GM21786 (cell line): ENCODE measurements around the gene HEXIM2.

ENCODE experiments used
- ATAC-seq: cut with Tn5 transposase; IDR thresholded peaks from one replicate; pipeline ENCODE4 v1.9.1; 2021; ENCODE audit not compliant: unreplicated experiment

The HEXIM2 gene

DNA sequence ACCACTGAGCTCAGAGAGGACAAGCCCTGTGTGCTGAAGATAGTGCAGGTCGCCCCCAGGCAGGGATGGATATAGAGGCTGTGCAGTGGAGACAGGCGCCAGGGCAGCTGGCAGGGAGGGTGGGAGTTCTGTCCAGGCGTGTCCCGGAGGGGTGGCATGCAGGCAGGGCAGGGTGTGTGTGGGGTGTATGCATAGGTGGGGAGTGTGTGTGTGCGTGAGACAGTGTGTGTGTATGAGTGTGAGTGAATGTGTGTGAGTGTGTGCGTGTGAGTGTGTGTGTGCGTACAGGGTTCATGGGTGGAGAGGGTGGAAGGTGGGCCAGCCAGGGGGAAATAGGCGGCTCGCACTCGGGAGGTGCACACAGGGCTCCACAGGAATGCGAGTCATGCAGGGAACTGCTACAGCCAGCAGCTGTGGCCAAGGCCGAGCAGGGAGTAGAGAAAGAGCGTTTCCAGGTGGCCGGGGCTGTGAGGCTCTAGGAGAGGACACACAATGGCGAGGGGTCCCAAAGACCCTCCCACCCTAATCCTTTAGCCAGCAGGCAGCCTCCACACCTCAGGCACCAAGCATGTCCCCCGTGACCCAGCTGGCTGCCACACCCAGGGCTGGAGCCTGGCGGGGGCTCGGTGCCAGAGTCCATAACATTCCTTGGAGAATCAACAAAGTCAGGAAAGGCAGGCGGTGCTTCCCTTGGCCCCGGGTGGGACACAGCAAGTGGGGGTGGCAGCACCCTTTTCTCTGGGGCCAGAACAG, 34.0 kb upstream of the HEXIM2 start:
- no peak for ATAC-seq

DNA sequence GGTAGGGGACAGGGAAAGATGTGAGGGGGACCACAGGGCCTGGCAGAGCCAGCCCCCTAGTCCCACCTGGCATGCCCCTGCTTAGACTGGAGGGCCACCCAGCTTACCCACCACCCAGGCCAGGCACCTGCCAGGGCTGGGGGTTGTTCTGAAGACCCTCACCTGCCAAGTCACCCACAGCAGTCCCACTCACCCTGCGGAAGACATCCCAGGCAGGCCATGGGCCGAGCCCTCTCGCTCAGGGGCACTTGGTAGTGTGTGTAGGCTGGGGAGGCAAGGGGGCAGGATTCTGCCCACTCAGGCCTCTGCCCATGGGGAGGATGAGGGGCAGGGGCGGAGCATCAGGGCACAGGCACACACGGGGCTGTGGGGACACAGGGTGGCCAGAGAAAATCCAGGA, 33.3 kb upstream of the HEXIM2 start:
- no peak for ATAC-seq

DNA sequence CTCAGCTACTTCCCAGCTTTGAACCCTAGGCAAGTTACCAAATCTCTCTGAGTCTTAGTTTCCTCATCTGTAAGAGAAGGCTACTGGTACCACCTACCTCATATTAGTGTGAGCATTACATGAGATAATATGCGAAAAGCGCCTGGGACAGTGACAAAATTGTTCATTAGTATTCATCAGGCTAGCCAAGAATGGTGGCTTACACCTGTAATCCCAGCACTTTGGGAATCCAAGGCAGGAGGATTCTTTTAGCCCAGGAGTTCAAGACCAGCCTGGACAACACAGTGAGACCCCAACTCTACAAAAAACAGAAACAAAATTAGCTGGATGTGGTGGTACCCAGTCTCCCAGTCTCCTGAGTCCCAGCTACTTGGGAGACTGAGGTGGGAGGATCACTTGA, 32.7 kb upstream of the HEXIM2 start:
- ATAC-seq, result no peak

DNA sequence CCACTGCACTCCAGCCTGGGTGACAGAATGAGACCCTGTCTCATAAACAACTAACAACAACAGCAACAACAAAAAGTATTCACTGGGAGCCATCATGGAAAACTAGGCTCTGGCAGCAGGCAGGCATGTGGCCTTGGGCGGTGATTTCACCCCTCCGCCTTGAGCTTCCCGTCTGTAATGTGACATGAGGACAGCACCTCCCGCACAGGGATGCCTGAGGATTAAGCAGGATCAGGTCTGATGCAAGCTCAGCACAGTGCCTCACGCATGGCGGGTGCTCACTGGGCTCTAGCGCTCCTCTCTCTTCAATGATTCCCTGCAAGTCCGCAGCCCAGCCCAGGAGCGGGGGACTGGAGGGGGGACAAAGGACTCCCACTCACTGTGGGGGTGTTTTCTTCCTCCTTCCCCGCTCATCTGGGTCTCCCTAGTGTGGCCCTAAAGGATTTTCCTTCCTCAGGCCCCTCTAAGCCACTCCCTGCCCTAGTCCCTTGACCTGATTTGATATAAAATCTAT, 32.2 kb upstream of the HEXIM2 start:
- ATAC-seq, result no peak

DNA sequence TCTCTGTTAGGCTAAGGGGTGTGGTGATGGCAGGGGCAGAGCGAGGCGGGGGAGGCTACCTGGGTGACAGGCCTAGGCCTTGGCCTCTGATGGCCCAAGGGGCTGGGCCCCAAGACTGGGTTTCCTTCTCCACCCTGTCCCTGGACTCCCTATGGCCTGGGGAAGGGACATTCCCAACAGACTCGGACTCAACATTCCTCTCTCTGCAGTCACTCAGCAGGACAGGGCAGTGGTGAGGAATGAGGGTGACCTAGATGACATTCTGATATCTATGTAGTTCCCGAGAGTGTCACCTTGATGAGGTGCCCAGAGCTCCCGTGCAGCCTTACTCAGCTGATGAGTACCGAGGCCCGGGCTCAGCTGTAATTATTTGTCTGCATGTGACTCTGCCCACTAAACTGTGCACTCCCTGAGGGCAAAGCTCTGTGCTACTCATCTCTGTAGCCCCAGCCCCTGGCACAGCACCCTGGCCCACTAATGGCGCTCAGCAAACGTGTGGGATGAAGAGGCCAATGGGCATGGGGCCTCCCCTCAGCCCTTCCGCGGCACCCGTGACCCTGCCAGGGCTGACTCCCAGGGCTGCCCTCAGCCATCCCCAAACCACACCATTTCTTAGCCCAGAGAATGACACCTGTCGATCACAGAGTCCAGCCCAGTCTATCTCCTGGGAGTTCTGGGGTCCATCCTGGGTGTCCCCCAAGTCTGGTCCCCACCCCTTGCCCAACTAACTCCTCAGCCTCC, 31.6 kb upstream of the HEXIM2 start:
- no peak for ATAC-seq

DNA sequence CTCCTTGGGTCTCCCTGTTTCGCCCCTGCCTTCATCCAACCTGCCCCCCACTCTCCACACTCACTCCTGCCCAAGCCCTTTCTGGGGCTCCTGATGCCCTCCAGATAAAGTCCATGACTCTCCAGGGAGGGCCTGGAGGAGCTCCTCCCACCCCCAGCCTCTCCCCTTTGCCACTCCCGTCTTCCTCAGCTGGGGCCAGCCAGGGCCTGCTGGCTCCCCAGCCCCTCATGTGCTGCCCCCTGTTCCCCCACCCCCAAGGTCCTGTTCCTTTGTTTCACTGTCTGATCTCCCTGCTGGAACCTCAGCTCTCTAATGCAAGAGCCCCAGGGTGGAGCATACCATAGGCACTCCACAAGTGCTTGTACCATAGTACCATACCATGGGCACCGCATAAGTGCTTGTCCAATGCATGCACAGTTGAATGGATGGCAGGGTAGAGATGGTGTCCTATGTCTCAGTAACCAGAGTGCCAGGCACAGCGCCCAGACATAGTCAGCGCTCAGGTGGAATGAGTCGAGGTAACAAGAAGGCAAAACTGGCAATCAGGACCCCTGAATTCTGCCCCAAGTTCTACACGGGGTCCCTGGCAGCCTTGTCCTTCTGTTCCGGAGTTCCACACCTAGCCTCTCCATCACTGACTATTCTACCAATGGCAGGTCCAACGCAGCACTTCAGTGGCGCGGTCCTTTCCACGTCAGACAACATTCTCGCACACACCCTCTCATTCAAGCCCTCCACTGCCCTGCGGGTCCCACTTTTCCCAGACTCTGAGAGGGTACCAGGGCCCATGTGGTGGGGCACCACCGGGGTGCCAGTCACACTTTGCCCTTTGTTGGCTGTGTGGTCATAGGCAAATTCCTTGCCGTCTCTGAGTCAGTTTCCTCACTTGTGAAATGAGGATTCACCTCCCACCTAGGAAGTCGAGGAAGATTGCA, 30.7 kb upstream of the HEXIM2 start:
- ATAC-seq, result no peak

DNA sequence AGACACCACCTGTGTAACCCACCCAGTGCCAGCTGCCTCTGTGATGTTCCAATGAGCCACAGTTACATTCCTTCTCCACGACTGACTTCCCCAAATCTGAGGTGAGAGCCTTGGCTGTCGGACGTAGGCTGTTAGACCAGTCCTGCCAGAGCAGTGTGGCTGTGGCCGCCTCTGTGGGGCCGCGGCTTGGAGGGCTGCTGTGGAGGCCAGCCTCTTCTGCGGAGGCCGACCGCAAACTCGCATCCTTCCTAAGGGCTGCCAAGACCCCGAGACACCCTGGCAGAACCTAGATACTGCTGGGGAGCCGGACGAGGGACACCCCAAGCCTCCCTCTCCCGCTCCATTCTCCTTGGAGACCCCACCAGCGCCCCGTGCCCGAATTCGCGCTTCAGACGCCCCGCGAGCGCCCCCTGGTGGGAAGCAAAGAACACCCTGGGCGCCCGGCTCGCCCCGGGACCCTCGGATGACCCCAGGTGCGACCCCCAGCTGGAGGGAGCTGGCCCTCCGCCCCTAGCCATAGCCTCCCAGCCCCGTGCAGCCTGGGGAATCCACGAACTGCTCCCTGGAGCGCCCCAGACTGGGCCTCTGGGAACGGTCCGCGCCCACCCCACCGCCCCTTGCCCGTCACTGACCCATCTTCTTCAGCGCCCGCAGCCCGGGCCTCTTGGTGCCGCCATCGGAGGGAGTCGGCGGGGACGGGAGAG, 29.9 kb upstream of the HEXIM2 start:
- no peak for ATAC-seq

DNA sequence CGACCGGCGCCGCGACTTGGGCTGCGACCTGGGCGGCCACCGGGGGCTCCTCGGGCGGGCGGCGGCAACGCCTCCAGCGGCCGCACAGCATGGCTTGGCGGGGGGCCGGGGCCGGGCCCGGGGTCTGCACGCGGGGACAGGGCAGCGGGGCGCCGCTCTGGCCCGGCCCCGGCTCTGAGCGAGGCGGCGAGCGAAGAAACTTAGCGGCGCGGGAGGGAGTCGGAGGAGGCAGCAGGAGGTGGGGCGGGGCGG, 29.4 kb upstream of the HEXIM2 start, which contains the start of gene PLCD3:
TSS of gene PLCD3 (minus strand) at position 196 of the 252 bp plus-strand sequence. CDS start at position 91, 105 bp downstream.
- ATAC-seq, result no peak

DNA sequence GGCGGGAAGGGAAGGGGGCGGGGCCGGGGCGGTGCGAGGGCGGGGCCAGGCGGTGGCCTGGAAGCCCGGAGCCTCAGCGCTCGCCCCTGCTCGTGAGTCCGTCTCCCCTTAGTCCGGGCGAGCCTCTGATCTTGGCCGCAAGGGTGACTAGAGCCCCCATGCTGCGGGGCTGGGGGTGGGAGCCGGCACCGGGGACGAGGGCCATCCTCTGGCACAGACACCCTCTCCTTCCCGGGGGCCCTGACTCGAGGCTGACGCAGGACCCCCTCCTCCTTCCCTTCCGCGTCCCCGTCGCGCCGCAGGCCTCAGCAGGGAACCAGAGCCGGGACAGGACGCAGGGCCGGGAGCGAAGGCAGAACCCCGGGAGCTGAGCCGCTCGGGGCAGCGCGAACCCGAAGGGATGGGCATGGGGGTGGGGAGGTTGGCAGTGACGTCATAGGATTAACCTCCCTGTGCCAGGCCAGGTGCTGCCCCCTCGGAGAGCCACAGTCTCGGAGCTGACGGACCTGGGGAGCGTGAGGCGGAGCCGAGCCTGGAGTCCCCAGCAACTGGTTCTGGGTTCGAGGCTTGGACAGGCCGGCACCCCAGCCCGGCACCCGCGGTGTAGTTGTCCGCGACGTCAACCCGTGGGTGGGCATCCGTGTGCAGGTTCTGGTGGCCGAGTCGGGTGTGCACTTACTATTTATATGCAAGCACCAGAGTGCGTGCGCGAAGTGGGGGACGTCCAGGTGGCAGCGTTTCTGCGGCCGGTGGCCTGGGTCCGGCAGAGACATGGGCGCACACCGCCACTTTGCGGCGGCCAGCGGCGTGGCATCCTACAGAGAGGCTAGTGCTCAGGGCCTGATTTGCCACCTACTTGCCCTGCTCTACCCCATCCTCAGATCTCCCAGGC, 28.9 kb upstream of the HEXIM2 start:
- ATAC-seq, result no peak

DNA sequence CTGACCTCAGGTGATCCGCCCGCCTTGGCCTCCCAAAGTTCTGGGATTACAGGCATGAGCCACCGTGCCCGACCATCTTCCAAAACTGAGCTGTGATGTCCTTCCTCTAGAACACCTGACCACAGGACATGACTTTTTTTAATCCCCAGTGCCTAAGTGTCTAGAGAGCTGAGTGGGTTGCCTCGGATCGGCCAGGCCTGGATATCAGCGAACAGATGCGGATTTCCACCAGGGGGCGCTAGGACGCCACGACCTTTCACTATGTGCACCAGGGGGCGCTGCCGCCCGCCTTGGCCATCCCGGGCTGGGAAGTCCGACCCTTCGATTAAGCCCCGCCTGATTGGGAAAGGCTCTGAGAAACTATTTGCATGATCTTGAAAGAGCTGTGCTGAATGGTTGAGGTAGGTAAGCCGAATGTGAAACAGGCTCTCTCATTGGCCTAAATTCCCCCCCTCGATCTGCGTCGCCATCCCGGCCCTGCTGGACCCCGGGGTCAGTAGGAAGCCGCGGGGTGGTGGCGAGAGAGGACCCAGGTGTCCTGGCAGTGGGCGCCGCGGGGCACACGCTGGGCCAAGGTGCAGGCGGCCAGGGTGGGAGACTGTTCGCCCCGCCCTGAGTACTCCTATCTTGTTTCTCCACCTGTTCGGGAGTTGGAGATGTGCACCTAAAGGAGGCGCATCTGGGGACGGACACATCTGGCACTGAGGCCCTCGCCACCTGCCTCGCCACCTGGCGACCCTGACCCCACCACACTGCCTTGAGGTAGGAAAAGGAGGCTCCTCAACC, 26.3 kb upstream of the HEXIM2 start, which contains the start of gene ACBD4:
TSS of gene ACBD4 (plus strand) at position 496 of the 786 bp plus-strand sequence. CDS start 458 bp downstream, outside the sequence.
- peak; percentile 79 for ATAC-seq

DNA sequence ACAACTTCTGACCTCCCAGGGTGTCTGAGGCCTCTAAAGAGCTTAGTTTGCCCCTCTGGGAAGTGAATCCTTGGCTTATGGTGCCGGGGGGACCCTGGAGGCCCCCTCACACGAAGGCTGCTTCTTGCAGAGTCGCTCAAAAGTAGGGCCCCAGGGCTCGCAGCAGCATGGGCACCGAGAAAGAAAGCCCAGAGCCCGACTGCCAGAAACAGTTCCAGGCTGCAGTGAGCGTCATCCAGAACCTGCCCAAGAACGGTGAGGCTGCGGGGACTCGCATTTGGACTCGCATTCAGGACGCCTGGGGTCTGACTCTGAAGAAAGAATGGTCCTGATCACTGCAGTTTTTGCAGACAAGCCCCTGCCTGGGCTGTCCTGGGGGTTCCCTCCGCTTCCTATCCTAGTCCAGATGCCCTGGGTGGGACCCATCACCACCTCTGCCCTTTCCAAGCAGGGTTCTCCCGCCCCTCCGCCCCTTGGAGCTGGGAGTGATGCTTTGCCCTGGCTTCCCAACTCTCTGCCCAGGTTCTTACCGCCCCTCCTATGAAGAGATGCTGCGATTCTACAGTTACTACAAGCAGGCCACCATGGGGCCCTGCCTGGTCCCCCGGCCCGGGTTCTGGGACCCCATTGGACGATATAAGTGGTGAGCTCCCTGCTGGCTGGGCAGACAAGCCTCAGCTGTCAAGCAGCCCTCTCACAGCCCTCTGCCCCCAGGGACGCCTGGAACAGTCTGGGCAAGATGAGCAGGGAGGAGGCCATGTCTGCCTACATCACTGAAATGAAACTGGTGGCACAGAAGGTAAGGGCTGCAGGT, 25.5 kb upstream of the HEXIM2 start:
- no peak for ATAC-seq

DNA sequence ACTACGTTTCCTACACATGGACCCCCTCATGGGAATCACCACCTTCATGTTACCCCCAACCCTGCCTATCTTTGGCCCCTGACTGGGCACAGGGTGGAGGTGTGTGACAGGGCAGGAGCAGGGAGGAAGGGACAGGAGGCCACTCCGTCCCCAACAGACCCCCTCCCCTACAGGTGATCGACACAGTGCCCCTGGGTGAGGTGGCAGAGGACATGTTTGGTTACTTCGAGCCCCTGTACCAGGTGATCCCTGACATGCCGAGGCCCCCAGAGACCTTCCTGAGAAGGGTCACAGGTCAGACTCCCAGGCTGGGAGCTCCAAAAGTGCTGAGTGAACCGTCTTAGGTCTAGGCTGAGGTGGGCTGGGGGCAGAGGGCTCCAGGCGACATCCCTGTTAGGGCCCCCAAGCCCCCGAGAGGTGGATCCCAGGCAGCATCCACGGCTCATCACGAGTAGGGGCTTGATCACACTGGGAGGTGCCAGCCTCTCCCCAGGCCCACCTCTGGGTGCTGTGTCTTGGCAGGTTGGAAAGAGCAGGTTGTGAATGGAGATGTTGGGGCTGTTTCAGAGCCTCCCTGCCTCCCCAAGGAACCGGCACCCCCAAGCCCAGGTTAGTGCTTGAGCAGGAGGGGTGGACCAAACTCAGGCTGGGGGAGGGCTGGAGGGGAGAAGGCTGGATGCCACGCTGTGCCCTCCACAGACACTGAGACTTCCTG, 24.7 kb upstream of the HEXIM2 start:
- ATAC-seq, result no peak

DNA sequence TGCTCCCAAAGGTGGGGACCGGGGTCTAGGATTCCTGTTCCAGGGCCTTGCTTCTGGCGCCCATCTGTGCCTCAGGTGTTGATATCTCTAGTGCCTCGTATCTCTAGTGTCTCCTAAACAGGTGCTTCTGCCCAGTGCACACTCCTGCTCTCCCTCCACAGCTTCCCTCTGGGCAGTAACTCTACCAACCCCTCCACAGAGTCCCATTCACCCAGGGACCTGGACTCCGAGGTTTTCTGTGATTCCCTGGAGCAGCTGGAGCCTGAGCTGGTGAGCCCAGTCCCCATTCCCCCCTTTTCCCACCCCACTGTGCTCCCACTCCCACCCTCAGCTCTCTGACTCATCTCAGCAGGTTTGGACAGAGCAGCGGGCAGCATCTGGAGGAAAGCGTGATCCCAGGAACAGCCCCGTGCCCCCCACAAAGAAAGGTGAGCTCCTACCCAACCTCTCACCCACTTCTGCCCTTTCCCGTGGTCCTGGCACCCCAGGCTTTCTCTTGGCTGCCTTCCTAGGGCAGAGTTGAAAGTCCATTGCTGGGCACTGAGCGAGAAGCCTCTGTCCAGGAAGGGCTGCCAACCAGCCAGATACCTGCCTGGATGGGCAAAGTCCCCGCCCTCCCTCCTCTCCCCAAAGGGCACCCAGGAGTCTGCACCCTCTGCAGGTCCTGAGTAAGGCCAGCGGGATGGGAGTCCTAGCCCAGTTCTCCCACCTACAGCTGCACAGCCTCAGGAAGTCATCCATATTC, 23.9 kb upstream of the HEXIM2 start:
- no peak for ATAC-seq

DNA sequence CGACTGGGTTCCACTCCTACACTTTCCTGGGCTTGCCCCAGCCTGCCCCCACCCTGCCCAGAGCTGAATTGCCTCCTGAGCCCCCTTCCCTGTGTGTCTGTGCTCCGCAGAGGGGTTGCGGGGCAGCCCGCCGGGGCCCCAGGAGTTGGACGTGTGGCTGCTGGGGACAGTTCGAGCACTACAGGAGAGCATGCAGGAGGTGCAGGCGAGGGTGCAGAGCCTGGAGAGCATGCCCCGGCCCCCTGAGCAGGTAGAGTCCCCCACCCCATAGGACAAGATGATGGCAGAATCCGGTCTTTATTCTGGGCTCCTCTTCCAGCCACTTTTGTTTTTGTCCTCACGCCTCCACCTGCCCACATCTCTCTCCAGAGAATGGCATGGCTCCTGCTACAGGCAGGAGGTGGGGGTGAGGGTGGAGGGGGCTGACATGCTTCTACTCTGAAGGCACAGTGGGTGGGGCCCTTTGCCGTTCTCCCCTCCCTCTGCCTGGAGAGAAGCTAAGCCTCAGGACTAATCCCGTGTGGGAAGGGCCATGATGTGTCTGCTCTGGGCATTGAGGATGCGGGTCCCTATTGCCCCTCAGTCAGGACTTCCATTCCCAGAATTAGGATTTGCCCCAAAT, 22.7 kb upstream of the HEXIM2 start:
- ATAC-seq, result no peak

DNA sequence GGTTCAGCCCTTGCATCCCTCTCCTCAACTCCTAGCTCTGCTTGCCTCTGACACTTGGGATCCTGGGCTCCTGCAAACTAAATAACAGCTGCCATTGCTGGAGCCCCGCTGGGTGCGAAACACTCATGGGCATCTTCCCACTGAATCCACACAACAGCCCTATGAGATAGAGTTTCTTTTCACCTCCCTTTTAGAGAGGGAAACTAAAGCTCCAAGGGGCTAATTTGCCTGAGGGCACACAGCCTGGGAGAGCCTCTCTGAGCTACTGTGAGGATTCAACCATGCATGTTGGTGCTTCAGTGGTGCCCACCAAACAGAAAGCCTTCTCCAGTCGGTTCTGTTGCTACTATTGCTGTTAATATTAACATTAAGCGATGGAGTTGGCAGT, 22.1 kb upstream of the HEXIM2 start:
- ATAC-seq, result no peak

DNA sequence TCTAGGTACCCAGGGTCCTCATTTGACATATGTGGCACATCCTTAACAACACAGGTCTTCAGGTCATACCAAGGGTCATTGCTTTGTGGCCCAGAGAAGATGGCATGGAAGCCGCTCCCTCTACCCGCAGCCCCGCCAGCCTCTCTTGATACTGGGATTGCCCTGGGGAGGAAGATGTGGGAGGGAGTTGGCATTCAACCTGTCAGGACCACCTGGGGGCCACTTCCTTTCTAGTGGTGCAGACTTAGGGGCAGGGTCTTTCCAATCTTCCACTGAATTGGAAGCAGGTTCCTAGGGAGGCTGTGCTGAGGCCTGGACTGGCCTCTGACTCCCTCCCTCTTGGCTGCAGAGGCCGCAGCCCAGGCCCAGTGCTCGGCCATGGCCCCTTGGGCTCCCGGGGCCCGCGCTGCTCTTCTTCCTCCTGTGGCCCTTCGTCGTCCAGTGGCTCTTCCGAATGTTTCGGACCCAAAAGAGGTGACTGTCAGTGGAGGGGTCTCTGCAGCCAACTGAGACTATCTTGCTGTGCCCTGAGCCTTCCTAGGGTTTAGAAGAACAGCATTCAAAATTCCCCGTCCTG, 18.5 kb upstream of the HEXIM2 start:
- ATAC-seq, result no peak
